ENCODE data around the gene LGR5. TPM values are rescaled to one million over a fixed set of nuclear protein-coding genes. Genes with fewer than 3 reads are reported as not detected.

Gene LGR5
- total and polyA plus RNA-seq, 2 donors (not counting 3 experiments of a cell fraction or from before 2014, with no cell fraction given), result not detected

- dilution Hi-C loops (cut with MboI; ENCODE audit: extremely low pct_ligation_motif_present, low sequenced_read_pairs), result no loop called here
- no TSS peak for BruUV-seq (replicated peaks)
- CTCF ChIA-PET, result no interaction called here
These were observed 53.0 kb downstream of the LGR5 start for GRCh38 chr12:71492604-71493003.

More at GRCh38 chr12:71492604-71493003, 53.0 kb downstream of the LGR5 start:
- H3K27me3 ChIP-seq (ENCODE audit: control insufficient read depth in 2 of 2, insufficient read depth in 2 of 2, low read length in 2 of 2), result no peaks in the 10 kb centered on the region
- FAIRE-seq (no peak), DNase-seq (ENCODE audit: low read depth, low spot score) (no peak)
- no peaks in the 10 kb centered on the region for H3K9me3 ChIP-seq (replicated peaks; ENCODE audit: control insufficient read depth, insufficient read depth, low read length)
- H3K9ac ChIP-seq (replicated peaks; ENCODE audit: extremely low read depth, insufficient read depth, low read length), result no peak overlapping the region
- H2AFZ ChIP-seq (ENCODE audit: low read depth, low read length), result no peak overlapping the region
- H3K79me2 ChIP-seq (ENCODE audit: control insufficient read depth, insufficient read depth, low read length), result no peaks in the 10 kb centered on the region
- POLR2A ChIA-PET, result no interaction called here
- H3K36me3 ChIP-seq (ENCODE audit: control insufficient read depth in 2 of 2, extremely low read depth in 1 of 2, insufficient read depth in 2 of 2, low read length in 2 of 2), result no peaks in the 10 kb centered on the region
- H3K27ac ChIP-seq (ENCODE audit: insufficient read depth, low read depth, low read length), result no peak overlapping the region
- no peak for TF ChIP-seq POLR2AphosphoS5 (IDR thresholded peaks at IDR 0.05; ENCODE audit: insufficient read depth, low read depth, low read length)
- no peak for TF ChIP-seq JUN (IDR thresholded peaks at IDR 0.05; ENCODE audit: borderline replicate concordance, insufficient read depth, insufficient read length, low read depth)
- no peak for TF ChIP-seq CTCF (IDR thresholded peaks at IDR 0.05; ENCODE audit: extremely low read depth in 1 of 2, insufficient read depth in 1 of 2, low read depth in 1 of 2, low read length in 2 of 2)
- no peak for TF ChIP-seq MYC (IDR thresholded peaks at IDR 0.05; ENCODE audit: low read depth, low read length)
- no peak for TF ChIP-seq MAX (IDR thresholded peaks at IDR 0.05; ENCODE audit: insufficient read depth, insufficient read length)
- no peak for TF ChIP-seq FOS (IDR thresholded peaks at IDR 0.05; ENCODE audit: borderline replicate concordance, insufficient read depth, low read length)
- no peak for TF ChIP-seq EZH2 (IDR thresholded peaks at IDR 0.05; ENCODE audit: borderline replicate concordance, low read depth, low read length, severe bottlenecking)
- TF ChIP-seq POLR2A (IDR thresholded peaks at IDR 0.05; ENCODE audit: low read depth, low read length), result no peak
- TF ChIP-seq GATA2 (IDR thresholded peaks at IDR 0.05; ENCODE audit: insufficient read depth, insufficient read length, low read depth, low read length), result no peak
- H4K20me1 ChIP-seq (replicated peaks; ENCODE audit: control insufficient read depth, extremely low read depth, insufficient read depth, low read length), result no peaks in the 10 kb centered on the region
- H3K4me3 ChIP-seq (replicated peaks in 1 of 3; ENCODE audit: insufficient read depth in 1 of 3, low read depth in 1 of 3, low read length in 3 of 3), result no peak overlapping the region
- intact Hi-C loops (cut with micrococcal nuclease), result no loop called here
- H3K4me2 ChIP-seq (ENCODE audit: insufficient read depth, low read length), result no peak overlapping the region
- H3K4me1 ChIP-seq (ENCODE audit: control insufficient read depth, extremely low read depth, insufficient read depth, low read length), result no peaks in the 10 kb centered on the region
- H3K9me1 ChIP-seq (replicated peaks; ENCODE audit: control insufficient read depth, extremely low read depth, insufficient read depth, low read length), result no peaks in the 10 kb centered on the region

Data from endothelial cell of umbilical vein (primary cell).